ENCODE measurements around the gene CAPN13.

Gene CAPN13

DNA sequence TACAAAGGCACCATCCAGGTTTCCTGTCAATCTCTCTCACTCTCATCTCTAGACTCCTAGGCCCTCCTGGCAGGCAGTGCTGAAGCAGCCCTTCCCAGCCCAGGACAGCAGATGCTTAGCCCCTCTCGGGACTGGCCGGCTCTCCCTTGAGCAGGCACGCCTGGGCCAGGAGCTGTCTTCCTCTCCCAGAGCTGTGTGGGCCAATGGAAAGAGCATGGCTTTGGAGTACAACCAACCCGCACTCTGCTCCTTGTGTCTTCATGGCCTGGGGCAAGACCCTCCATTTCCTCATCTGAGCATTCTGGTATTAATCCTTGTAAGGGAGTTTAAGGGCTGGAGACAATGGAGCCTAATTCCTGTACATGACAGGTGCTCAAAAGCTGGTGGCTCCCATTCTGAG, 97.2 kb downstream of the CAPN13 start:
- Histone ChIP-seq H3F3A (ENCODE audit: control insufficient read depth, insufficient read depth) (no peaks in the 10 kb centered on the region), H3K9me3 (ENCODE audit: control insufficient read depth, insufficient read depth, low read length) (no peaks in the 10 kb centered on the region), H3K4me1 (ENCODE audit: control insufficient read depth, low read length) (peaks cover 3% of the 10 kb centered on the region), H3K79me2 (ENCODE audit: control insufficient read depth, low read length) (no peaks in the 10 kb centered on the region), H3K27ac (ENCODE audit: low read depth, low read length) (no peak overlapping the region), H4K20me1 (ENCODE audit: control insufficient read depth, insufficient read depth, low read depth, low read length) (no peaks in the 10 kb centered on the region), H3K4me2 (ENCODE audit: low read length) (no peak overlapping the region), H3K9me2 (replicated peaks; ENCODE audit: control insufficient read depth, low read length) (no peaks in the 10 kb centered on the region), H3K27me3 (ENCODE audit: control insufficient read depth, low read length) (no peaks in the 10 kb centered on the region), H3K4me3 (ENCODE audit: low read length) (no peak overlapping the region), H3K36me3 (ENCODE audit: control insufficient read depth, low read length) (no peaks in the 10 kb centered on the region)
- TF ChIP-seq, protein P1, sequence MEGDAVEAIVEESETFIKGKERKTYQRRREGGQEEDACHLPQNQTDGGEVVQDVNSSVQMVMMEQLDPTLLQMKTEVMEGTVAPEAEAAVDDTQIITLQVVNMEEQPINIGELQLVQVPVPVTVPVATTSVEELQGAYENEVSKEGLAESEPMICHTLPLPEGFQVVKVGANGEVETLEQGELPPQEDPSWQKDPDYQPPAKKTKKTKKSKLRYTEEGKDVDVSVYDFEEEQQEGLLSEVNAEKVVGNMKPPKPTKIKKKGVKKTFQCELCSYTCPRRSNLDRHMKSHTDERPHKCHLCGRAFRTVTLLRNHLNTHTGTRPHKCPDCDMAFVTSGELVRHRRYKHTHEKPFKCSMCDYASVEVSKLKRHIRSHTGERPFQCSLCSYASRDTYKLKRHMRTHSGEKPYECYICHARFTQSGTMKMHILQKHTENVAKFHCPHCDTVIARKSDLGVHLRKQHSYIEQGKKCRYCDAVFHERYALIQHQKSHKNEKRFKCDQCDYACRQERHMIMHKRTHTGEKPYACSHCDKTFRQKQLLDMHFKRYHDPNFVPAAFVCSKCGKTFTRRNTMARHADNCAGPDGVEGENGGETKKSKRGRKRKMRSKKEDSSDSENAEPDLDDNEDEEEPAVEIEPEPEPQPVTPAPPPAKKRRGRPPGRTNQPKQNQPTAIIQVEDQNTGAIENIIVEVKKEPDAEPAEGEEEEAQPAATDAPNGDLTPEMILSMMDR (IDR thresholded peaks at IDR 0.05; ENCODE audit: low read depth, low read length, poor library complexity, severe bottlenecking): no peak
- no peak for TF ChIP-seq EZH2phosphoT487 (IDR thresholded peaks at IDR 0.05; ENCODE audit: borderline replicate concordance, low read length)

DNA sequence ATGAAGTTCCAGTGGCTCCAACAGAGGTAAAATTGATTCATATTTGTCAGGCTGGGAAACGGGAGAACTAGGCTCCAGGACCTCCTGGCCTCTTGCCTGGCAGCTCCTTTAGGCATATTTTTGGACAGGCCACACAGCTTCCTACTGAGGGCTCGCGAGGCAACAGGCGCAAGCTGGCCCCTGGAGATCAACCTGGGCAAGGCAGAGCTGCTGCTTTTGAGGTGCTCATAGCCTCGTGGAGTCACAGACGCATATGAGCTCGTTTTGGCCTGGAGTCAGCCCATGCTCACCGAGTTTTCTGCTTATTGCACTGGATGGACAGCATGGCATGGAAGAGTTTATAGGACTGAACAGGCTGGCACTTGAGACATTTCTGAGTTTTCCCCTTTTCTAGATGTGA, 97.7 kb downstream of the CAPN13 start:
- peaks cover 3% of the 10 kb centered on the region for H3K4me1 ChIP-seq (ENCODE audit: control insufficient read depth, low read length)
- H3K27ac ChIP-seq (ENCODE audit: low read depth, low read length): no peak overlapping the region
- H3F3A ChIP-seq (ENCODE audit: control insufficient read depth, insufficient read depth): no peaks in the 10 kb centered on the region
- no peaks in the 10 kb centered on the region for H3K9me3 ChIP-seq (ENCODE audit: control insufficient read depth, insufficient read depth, low read length)
- H3K27me3 ChIP-seq (ENCODE audit: control insufficient read depth, low read length): no peaks in the 10 kb centered on the region
- H3K79me2 ChIP-seq (ENCODE audit: control insufficient read depth, low read length): no peaks in the 10 kb centered on the region
- no peaks in the 10 kb centered on the region for H3K9me2 ChIP-seq (replicated peaks; ENCODE audit: control insufficient read depth, low read length)
- H3K4me3 ChIP-seq (ENCODE audit: low read length): no peak overlapping the region
- no peaks in the 10 kb centered on the region for H3K36me3 ChIP-seq (ENCODE audit: control insufficient read depth, low read length)
- H4K20me1 ChIP-seq (ENCODE audit: control insufficient read depth, insufficient read depth, low read depth, low read length): no peaks in the 10 kb centered on the region
- TF ChIP-seq, protein P1 (IDR thresholded peaks at IDR 0.05; ENCODE audit: low read depth, low read length, poor library complexity, severe bottlenecking): no peak
- no peak for TF ChIP-seq EZH2phosphoT487 (IDR thresholded peaks at IDR 0.05; ENCODE audit: borderline replicate concordance, low read length)
- no peak overlapping the region for H3K4me2 ChIP-seq (ENCODE audit: low read length)

DNA sequence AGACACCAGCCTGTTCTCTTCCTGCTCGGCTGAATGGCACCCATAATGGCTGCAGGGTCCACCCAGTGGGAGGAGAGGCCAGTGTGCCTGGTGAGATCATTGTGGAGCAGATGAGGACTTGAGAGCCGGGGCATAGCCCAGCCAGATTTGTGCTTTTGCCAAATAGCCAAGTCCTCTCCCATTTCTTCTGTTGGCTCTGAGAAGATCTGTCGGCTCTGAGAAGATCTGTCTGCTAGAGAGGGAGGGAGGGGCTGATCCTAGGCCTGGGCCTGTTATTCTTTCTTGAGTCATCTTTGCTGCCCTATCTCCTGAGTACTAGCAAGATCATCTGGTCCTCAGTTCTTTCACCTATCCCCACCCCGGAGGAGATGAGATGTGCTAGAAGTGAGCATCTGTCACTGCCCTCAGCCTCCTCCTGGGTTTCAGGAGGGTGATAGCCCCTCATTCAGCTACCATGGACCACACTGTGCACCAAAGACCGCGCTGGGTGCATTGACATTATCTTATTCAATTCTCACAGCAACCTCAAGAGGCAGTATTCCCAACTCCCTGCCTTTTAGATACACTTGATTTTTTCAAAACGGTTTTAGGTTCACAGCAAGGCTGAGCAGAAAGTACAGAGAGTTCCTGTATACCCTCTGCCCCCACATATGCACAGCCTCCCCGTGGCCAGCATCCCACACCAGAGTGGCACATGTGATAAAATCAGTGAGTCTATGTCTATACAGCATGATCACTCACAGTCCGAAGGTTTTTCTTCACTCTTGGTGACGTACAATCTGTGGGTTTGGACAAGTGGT, 98.6 kb downstream of the CAPN13 start:
- Histone ChIP-seq H3K9me3 (ENCODE audit: control insufficient read depth, insufficient read depth, low read length) (no peaks in the 10 kb centered on the region), H3K9me2 (replicated peaks; ENCODE audit: control insufficient read depth, low read length) (no peaks in the 10 kb centered on the region), H3K27ac (ENCODE audit: low read depth, low read length) (no peak overlapping the region), H3K36me3 (ENCODE audit: control insufficient read depth, low read length) (no peaks in the 10 kb centered on the region), H3F3A (ENCODE audit: control insufficient read depth, insufficient read depth) (no peaks in the 10 kb centered on the region), H3K4me1 (ENCODE audit: control insufficient read depth, low read length) (peaks cover under 1% of the 10 kb centered on the region; the same call in 1 of the 2 replicates), H3K4me3 (ENCODE audit: low read length) (no peak overlapping the region), H3K79me2 (ENCODE audit: control insufficient read depth, low read length) (no peaks in the 10 kb centered on the region), H4K20me1 (ENCODE audit: control insufficient read depth, insufficient read depth, low read depth, low read length) (no peaks in the 10 kb centered on the region), H3K4me2 (ENCODE audit: low read length) (no peak overlapping the region), H3K27me3 (ENCODE audit: control insufficient read depth, low read length) (no peaks in the 10 kb centered on the region)
- TF ChIP-seq, protein P1 (IDR thresholded peaks at IDR 0.05; ENCODE audit: low read depth, low read length, poor library complexity, severe bottlenecking): peak; percentile 43
- TF ChIP-seq EZH2phosphoT487 (IDR thresholded peaks at IDR 0.05; ENCODE audit: borderline replicate concordance, low read length): no peak
